NCI-H1930 (cell line): Measurements from ENCODE around the gene NCSTN.
"Not testable (repeated sequence)": the region's sequence is repeated elsewhere in the genome, so short reads cannot be mapped to it uniquely, and the experiment has no call there.

ENCODE experiments used
- DNase-seq, 2 experiments: peaks; one replicate each; lab custom pipeline; 2025; lab: John Stamatoyannopoulos, UW

The NCSTN gene

DNA sequence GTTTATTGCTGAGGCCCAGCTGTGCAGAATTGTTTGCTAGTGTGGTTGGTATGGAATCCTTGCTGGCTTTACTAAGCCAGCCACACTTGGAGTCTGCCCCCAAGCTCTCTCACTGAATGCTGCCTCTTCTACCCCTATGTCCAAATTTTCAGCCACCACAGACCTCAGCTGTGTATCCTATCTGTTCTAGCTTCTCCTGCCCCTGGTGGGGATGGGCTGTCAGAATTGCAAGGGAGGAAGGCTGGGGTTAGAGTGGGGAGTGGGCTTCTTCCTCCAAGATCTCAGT is 28.1 kb downstream of the NCSTN start:
- DNase-seq, result no peak

- DNase-seq, result no peak
These were observed 28.6 kb downstream of the NCSTN start for GRCh38 chr1:160371756-160372155.

DNA sequence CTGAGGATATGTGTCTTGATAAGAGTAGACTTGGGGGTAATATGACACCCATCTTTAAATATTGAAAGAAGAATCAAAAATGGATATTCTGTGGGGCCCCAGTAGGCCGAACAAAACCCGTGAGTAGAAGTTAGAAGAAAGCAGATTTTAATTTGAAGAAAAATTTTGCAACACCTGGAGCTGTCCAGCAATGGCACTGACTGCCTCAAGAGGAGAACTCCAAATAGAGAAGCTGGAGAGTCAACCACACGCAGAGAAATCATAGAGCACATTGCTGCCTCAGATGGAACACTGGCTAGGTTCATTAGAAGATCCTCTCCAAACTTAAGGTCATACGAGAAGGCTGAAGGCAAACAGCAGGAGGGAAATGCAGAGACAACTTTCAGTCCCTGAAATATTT is 30.5 kb downstream of the NCSTN start:
- no peak for DNase-seq

GRCh38 chr1:160374306-160375110 is 31.3 kb downstream of the NCSTN start:
- no peak for DNase-seq

DNA sequence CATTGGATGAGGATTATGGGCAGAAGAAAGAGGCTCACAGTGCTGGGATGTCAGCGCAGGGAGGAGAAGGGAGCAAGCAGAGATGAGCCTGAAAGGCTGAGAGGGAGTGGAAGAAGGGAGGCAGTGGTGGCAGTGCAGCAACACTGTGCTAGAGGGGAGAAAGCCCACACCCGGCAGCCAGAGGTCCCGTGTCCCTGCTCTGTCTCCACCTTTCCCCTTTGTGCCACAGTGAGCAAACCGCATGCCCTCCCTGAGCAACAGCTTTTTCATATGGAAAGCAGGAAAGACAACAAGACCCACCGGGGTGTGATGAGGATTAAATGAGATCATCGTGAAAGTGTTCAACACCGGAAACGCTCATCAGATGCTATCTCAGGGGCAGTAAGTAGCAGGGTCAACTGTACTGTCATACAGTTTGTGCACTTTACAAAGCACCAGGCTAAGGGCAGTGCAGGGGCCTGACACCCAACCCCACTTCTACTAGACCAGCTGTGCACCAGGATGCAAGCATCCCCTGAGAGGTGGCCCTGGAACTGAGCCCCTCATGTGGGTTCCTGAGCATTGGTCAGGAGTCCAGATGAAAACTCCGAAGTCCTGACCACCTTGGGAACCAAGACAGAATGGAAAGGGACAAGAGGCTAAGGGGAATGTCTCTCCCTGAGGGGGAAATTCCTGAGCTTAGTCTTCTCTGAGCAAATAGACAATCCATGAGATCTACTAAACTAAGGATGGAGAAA is 32.8 kb downstream of the NCSTN start:
- no peak for DNase-seq

- DNase-seq, result peak; percentile 29 to 45
These were observed 33.4 kb downstream of the NCSTN start for GRCh38 chr1:160376525-160377131.

GRCh38 chr1:160377585-160378206 is 34.5 kb downstream of the NCSTN start:
- no peak for DNase-seq

DNA sequence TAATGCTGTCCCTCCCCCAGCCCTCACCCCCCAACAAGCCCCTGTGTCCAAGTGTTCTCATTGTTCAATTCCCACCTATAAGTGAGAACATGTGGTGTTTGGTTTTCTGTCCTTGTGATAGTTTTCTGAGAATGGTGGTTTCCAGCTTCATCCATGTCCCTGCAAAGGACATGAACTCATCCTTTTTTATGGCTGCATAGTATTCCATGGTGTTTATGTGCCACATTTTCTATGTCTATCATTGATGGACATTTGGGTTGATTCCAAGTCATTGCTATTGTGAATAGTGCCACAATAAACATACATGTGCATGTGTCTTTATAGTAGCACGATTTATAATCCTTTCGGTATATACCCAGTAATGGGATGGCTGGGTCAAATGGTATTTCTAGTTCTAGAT is 41.6 kb downstream of the NCSTN start:
- DNase-seq, result not testable (repeated sequence)

- not testable (repeated sequence) for DNase-seq
These were observed 45.2 kb downstream of the NCSTN start for GRCh38 chr1:160388406-160388805.

DNA sequence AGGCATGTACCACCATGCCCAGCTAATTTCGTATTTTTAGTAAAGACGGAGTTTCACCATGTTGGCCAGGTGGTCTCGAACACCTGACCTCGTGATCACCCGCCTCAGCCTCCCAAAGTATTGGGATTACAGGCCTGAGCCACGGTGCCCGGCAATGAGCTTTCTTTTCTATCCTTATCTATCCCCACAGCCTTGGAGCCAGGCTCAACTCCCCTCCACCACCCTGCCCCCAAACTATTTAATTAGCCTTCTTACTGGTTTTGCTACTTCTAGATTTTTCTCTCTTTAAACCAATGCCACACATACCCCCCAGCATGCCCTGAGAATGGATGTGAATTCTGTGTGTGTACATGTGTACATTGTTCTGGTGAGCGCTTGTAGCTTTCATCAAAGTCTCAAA is 51.5 kb downstream of the NCSTN start:
- DNase-seq, result no peak

GRCh38 chr1:160397651-160398050 is 54.5 kb downstream of the NCSTN start:
- DNase-seq, result no peak

GRCh38 chr1:160398823-160399222 is 55.6 kb downstream of the NCSTN start:
- DNase-seq, result no peak

DNA sequence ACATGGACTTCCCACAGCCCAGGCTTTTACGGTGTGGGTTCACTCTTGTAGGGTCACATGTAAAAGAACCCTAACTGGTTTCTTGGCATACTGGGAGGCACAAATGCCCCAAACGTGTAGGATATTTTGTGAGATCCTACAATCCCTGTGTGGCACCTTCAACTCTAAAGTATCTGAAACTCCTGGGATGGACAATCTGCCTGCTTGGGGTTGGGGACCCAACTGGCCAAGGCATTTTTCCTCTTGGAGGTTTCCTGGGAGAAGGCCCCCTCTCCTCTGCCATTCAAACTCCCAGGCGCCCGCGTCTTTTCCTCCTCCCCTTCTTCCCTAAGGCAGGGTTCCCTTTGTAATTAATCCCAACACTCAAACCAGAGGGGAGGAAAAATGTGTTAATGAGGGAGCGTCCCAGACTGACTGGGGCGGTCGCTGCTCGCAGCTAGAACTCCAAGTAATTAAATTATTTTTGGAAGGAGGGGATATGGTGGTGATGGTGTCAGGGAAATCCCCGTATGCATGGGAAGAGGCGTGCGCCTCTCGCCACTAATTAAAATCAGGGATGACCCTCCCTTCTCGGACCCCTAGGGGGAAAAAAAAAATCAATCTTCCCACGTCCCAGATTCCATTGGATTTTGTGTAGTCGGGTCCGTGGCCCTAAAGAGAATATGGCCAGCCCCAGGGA is 56.5 kb downstream of the NCSTN start:
- no peak for DNase-seq

- peak; percentile 38 to 72 for DNase-seq
These were observed 57.1 kb downstream of the NCSTN start, which contains the start of gene VANGL2 for GRCh38 chr1:160400223-160400645. TSS of gene VANGL2 (plus strand) at chr1:160400564. CDS start at chr1:160415838, 15,274 bp downstream.

- DNase-seq, result no peak
These were observed 57.7 kb downstream of the NCSTN start for GRCh38 chr1:160400646-160401486.

GRCh38 chr1:160401487-160401805 is 58.3 kb downstream of the NCSTN start:
- DNase-seq, result no peak

- no peak for DNase-seq
These were observed 59.0 kb downstream of the NCSTN start for GRCh38 chr1:160402001-160402795.

- DNase-seq, result no peak
These were observed 60.1 kb downstream of the NCSTN start for GRCh38 chr1:160403244-160403643.

GRCh38 chr1:160404094-160404493 is 60.9 kb downstream of the NCSTN start:
- DNase-seq, result no peak

GRCh38 chr1:160405331-160405877 is 62.2 kb downstream of the NCSTN start:
- no peak for DNase-seq
